H1 (cell line): ENCODE data around the gene TNIK. TPM values are rescaled to one million over a fixed set of nuclear protein-coding genes. Genes with fewer than 3 reads are reported as not detected.

Experiments used
- CTCF ChIA-PET: fragments of 300-600 bp; sonication (Branson Sonifier 250); formaldehyde crosslinking; loops from one replicate; lab custom pipeline; 2021; ENCODE audit not compliant: partially characterized antibody; lab: Charles Lee
- POLR2A ChIA-PET: fragments of 300-600 bp; sonication (Branson Sonifier 250); formaldehyde crosslinking; loops from one replicate; lab custom pipeline; 2021; ENCODE audit warnings: inconsistent platforms; ENCODE audit not compliant: partially characterized antibody; lab: Charles Lee
- DNase-seq, 2 experiments: peaks; one replicate each; pipeline versions ENCODE4 v3.0.0 to v3.0.0-alpha.2; 2010 to 2022; ENCODE audit warnings: low spot score in 2 of 2, low read depth in 1 of 2, mixed read lengths in 1 of 2
- FAIRE-seq: peaks from 2 replicates; lab custom pipeline; 2011; peaks lifted over from hg19 to GRCh38; lab: Jason Lieb, UNC
- H2AFZ ChIP-seq: 2 replicates; pipeline ENCODE4 v1.8.1; 2012; ENCODE audit warnings: low read length, inconsistent platforms
- H2AK5ac ChIP-seq: 2 replicates; pipeline ENCODE4 v1.6.1; 2013; ENCODE audit warnings: low read depth, low read length
- H2BK120ac ChIP-seq: replicated peaks from 2 replicates; pipeline ENCODE3; 2013; ENCODE audit warnings: low read depth, low read length, inconsistent platforms
- H2BK12ac ChIP-seq: 2 replicates; pipeline ENCODE4 v1.6.1; 2013; ENCODE audit warnings: low read depth, low read length
- H2BK15ac ChIP-seq: 2 replicates; pipeline ENCODE4 v1.6.1; 2013; ENCODE audit warnings: low read length
- H2BK20ac ChIP-seq: 2 replicates; pipeline ENCODE4 v1.6.1; 2013; ENCODE audit warnings: low read length
- H2BK5ac ChIP-seq: 2 replicates; pipeline ENCODE4 v1.6.1; 2013; ENCODE audit warnings: low read depth, low read length
- H3K14ac ChIP-seq: 2 replicates; pipeline ENCODE4 v1.6.1; 2013; ENCODE audit warnings: inconsistent platforms; ENCODE audit not compliant: insufficient read length
- H3K18ac ChIP-seq: 2 replicates; pipeline ENCODE4 v1.6.1; 2013; ENCODE audit warnings: low read length; ENCODE audit errors: extremely low read depth
- H3K23ac ChIP-seq: 2 replicates; pipeline ENCODE4 v1.6.1; 2013; ENCODE audit warnings: inconsistent platforms; ENCODE audit not compliant: insufficient read length
- H3K23me2 ChIP-seq: 2 replicates; pipeline ENCODE4 v1.6.1; 2013; ENCODE audit warnings: low read depth, low read length
- H3K27ac ChIP-seq: 2 replicates; pipeline ENCODE4 v1.6.1; 2011; ENCODE audit warnings: low read depth, low read length, inconsistent platforms
- H3K27me3 ChIP-seq, 4 experiments: replicated peaks in 1 of 4; 1 replicate in 1 of 4; 2 replicates in 3 of 4; pipeline versions ENCODE4 v1.6.1 to v1.8.1; 2011 to 2013; ENCODE audit warnings: low read length in 3 of 4, mild to moderate bottlenecking in 3 of 4, inconsistent platforms in 2 of 4, mixed read lengths in 2 of 4, moderate library complexity in 1 of 4; ENCODE audit not compliant: control insufficient read depth in 3 of 4, insufficient read depth in 3 of 4; ENCODE audit errors: extremely low read depth in 1 of 4
- H3K36me3 ChIP-seq, 4 experiments: 2 replicates each; pipeline versions ENCODE4 v1.6.1 to v1.8.1; 2011 to 2013; ENCODE audit warnings: mild to moderate bottlenecking in 4 of 4, low read length in 3 of 4, moderate library complexity in 2 of 4, control low read depth in 1 of 4, inconsistent platforms in 1 of 4; ENCODE audit not compliant: insufficient read depth in 4 of 4, control insufficient read depth in 2 of 4
- H3K4ac ChIP-seq: replicated peaks from 2 replicates; pipeline ENCODE3; 2013; ENCODE audit warnings: low read length, low read depth, mixed read lengths, inconsistent platforms; ENCODE audit not compliant: insufficient read length
- H3K4me1 ChIP-seq, 4 experiments: replicated peaks in 1 of 4; 1 replicate in 1 of 4; 2 replicates in 3 of 4; pipeline versions ENCODE4 v1.6.1 to v1.8.1; 2011 to 2013; ENCODE audit warnings: low read length in 3 of 4, inconsistent platforms in 2 of 4, mixed read lengths in 1 of 4; ENCODE audit not compliant: insufficient read depth in 4 of 4, control insufficient read depth in 3 of 4
- H3K4me2 ChIP-seq, 2 experiments: 2 replicates each; pipeline versions ENCODE4 v1.6.1 to v1.8.1; 2011 to 2013; ENCODE audit warnings: low read depth in 2 of 2, low read length in 2 of 2, control low read depth in 1 of 2, inconsistent platforms in 1 of 2, mild to moderate bottlenecking in 1 of 2; ENCODE audit not compliant: insufficient read depth in 1 of 2
- H3K4me3 ChIP-seq, 4 experiments: fragments of 200-600, 300-600 bp in 1 of 4; sonication (generic), shearing (Covaris generic), sonication (Bioruptor Twin) in 1 of 4; 2 replicates each; pipeline versions ENCODE4 v1.5.1 to v1.8.1; 2011 to 2016; ENCODE audit warnings: low read length in 4 of 4, low read depth in 3 of 4, control low read depth in 2 of 4, inconsistent platforms in 2 of 4, mild to moderate bottlenecking in 2 of 4, mixed read lengths in 1 of 4, moderate library complexity in 1 of 4; ENCODE audit not compliant: insufficient read depth in 2 of 4; ENCODE audit errors: extremely low read depth in 1 of 4
- H3K56ac ChIP-seq: replicated peaks from 2 replicates; pipeline ENCODE3; 2013; ENCODE audit warnings: low read depth, mild to moderate bottlenecking, mixed read lengths, low read length, inconsistent platforms; ENCODE audit not compliant: insufficient read length
- H3K79me1 ChIP-seq: 2 replicates; pipeline ENCODE4 v1.6.1; 2013; ENCODE audit warnings: low read depth, low read length, control low read depth
- H3K79me2 ChIP-seq, 2 experiments: 2 replicates each; pipeline versions ENCODE4 v1.6.1 to v1.8.1; 2012 to 2013; ENCODE audit warnings: low read length in 2 of 2, mild to moderate bottlenecking in 2 of 2, inconsistent platforms in 1 of 2; ENCODE audit not compliant: insufficient read depth in 2 of 2, control insufficient read depth in 1 of 2
- H3K9ac ChIP-seq, 4 experiments: replicated peaks in 1 of 4; 1 replicate in 1 of 4; 2 replicates in 3 of 4; pipeline versions ENCODE4 v1.6.1 to v1.8.1; 2011 to 2013; ENCODE audit warnings: low read depth in 3 of 4, low read length in 3 of 4, control low read depth in 2 of 4, mild to moderate bottlenecking in 2 of 4, moderate library complexity in 2 of 4, inconsistent platforms in 1 of 4; ENCODE audit errors: extremely low read depth in 1 of 4
- H3K9me3 ChIP-seq, 2 experiments: 2 replicates each; pipeline versions ENCODE4 v1.6.1 to v1.8.1; 2012 to 2013; ENCODE audit warnings: mild to moderate bottlenecking in 2 of 2, moderate library complexity in 2 of 2, control low read depth in 1 of 2, inconsistent platforms in 1 of 2, low read depth in 1 of 2, low read length in 1 of 2, mixed read lengths in 1 of 2; ENCODE audit not compliant: insufficient read depth in 2 of 2
- H4K20me1 ChIP-seq, 2 experiments: replicated peaks in 1 of 2; 2 replicates each; pipeline versions ENCODE3 to v1.8.1; 2011 to 2013; ENCODE audit warnings: inconsistent platforms in 2 of 2, low read length in 2 of 2, mild to moderate bottlenecking in 1 of 2; ENCODE audit not compliant: insufficient read depth in 2 of 2, control insufficient read depth in 1 of 2
- H4K5ac ChIP-seq: 2 replicates; pipeline ENCODE4 v1.6.1; 2013; ENCODE audit warnings: low read length, low read depth, mixed read lengths, inconsistent platforms; ENCODE audit not compliant: insufficient read length
- H4K8ac ChIP-seq: 2 replicates; pipeline ENCODE4 v1.8.0; 2013; ENCODE audit warnings: mild to moderate bottlenecking, moderate library complexity, low read length, inconsistent platforms; ENCODE audit not compliant: insufficient read depth; ENCODE audit errors: extremely low read depth
- H4K91ac ChIP-seq: replicated peaks from 2 replicates; pipeline ENCODE3; 2013; ENCODE audit warnings: low read length, mixed read lengths, inconsistent platforms; ENCODE audit not compliant: insufficient read length
- WGBS, 2 experiments: shearing (Covaris generic) in 1 of 2; methylation state at CpG; one replicate each; pipeline versions ENCODE4 v1.1.6 to v1.1.7; 2013 to 2015; ENCODE audit warnings: low lambda C conversion rate in 2 of 2, mixed read lengths in 2 of 2, inconsistent platforms in 1 of 2, low coverage in 1 of 2, missing lambda C conversion rate in 1 of 2; ENCODE audit not compliant: insufficient replicate concordance in 2 of 2, insufficient coverage in 1 of 2, insufficient read length in 1 of 2; ENCODE audit errors: extremely low coverage in 1 of 2, missing lambda C conversion rate in 1 of 2; 5-methylcytosine and 5-hydroxymethylcytosine counted together
- polyA plus RNA-seq, 7 experiments: library from polyadenylated mRNA; depleted of rRNA in 3 of 7; stranded (reverse) in 5 of 7; unstranded in 2 of 7; fragments of >200 nt in 5 of 7; fragments of 200-250 nt in 2 of 7; gene quantifications; 1 replicate in 5 of 7; 2 replicates in 1 of 7; 4 replicates in 1 of 7; pipeline versions ENCODE4 v1.2.1 to v1.2.3, GENCODE V29; 2011 to 2013; ENCODE audit warnings: missing spikeins in 2 of 7, mixed read lengths in 2 of 7
- total RNA-seq: library from RNA; stranded (reverse); fragmentation: NEBNext Ultra II Directional; extraction: Animal tissue kit (Norgen Biotek cat#: 25700); gene quantifications from 2 replicates; pipeline ENCODE4 v1.2.1, GENCODE V29; 2021

TNIK gene
- total and polyA plus RNA-seq, 2 of the 8 experiments (the other 6 are each of a cell fraction or from before 2014, with no cell fraction given): 7.4 to 42.0 TPM

DNA sequence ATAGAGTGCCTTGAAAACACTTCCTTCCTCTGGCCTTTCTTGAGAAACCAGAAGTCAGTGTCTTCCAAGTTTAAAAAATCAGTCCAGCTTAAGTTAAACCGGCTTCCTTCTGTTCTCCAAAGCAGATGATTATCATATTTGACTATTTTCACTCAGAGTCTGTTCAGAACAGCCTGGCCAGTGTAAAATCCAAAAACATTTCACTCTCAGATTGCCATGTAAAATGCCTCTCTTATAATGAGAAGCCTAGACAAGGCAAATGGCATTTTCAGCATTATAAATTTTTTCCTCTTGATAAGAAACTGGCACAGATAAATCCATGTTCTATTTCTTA, 193.5 kb downstream of the TNIK start:
- Histone ChIP-seq H2BK12ac (no peak overlapping the region), H3K79me2 (peaks cover 0 to 5% of the 10 kb centered on the region in 2 experiments; a peak in 1 of 4 replicates), H4K5ac (no peak overlapping the region), H3K14ac (no peak overlapping the region), H4K8ac (no peak overlapping the region), H3K18ac (no peak overlapping the region), H2AK5ac (no peak overlapping the region), H2BK20ac (no peak overlapping the region), H2BK5ac (no peak overlapping the region), H4K20me1 (no peaks in the 10 kb centered on the region), H3K9me3 (no peaks in the 10 kb centered on the region), H3K23me2 (no peaks in the 10 kb centered on the region), H3K79me1 (no peaks in the 10 kb centered on the region), H3K36me3 (no peaks in the 10 kb centered on the region), H3K56ac (no peak overlapping the region), H3K4ac (no peak overlapping the region), H3K27ac (no peak overlapping the region), H3K9ac (no peak overlapping the region), H4K91ac (no peak overlapping the region), H2BK120ac (no peak overlapping the region), H2BK15ac (no peak overlapping the region), H3K4me1 (peaks cover 3 to 6% (median 5%) of the 10 kb centered on the region in 4 experiments; a peak in 5 of 7 replicates), H3K27me3 (no peaks in the 10 kb centered on the region), H3K4me2 (no peak overlapping the region), H2AFZ (no peak overlapping the region), H3K4me3 (no peak overlapping the region), H3K23ac (no peak overlapping the region)
- FAIRE-seq: no peak
- no peak for DNase-seq
- ChIA-PET CTCF (interaction anchor here (0.9 kb wide), 1 partner anchor 299 kb away, joined by 4 read pairs; no protein-coding TSS in a partner anchor), POLR2A (no interaction called here)
- 83% methylated on average over 1 of the region's 1 CpG; no CpG with 5 or more reads in 1 of the 2 experiments for WGBS, 2 experiments
